Lung (tissue), 12 donors: ENCODE data around the gene ZBP1. TPM values are rescaled to one million over a fixed set of nuclear protein-coding genes. Genes with fewer than 3 reads are reported as not detected.

Experiments used
- ATAC-seq: fragments of 200-7000 bp; cut with Tn5 transposase; one replicate; pipeline ENCODE4 v1.9.1; 2020; ENCODE audit warnings: moderate number of reproducible peaks; ENCODE audit not compliant: insufficient read depth, low FRiP score
- DNase-seq, 3 donors: peaks; one replicate each; pipeline ENCODE4 v3.0.0-alpha.2; 2013 to 2017
- H3K27ac ChIP-seq, 2 donors: one replicate each; pipeline ENCODE4 v1.5.1; 2013; ENCODE audit warnings: mild to moderate bottlenecking in 2 of 2, moderate library complexity in 2 of 2, control low read depth in 1 of 2, inconsistent platforms in 1 of 2, low read depth in 1 of 2, low read length in 1 of 2
- H3K27me3 ChIP-seq, 3 donors: one replicate each; pipeline ENCODE4 v1.5.1; 2013; ENCODE audit warnings: low read length in 2 of 3; ENCODE audit not compliant: control insufficient read depth in 3 of 3, insufficient read depth in 3 of 3
- H3K36me3 ChIP-seq, 4 donors: one replicate each; pipeline ENCODE4 v1.5.1; 2013; ENCODE audit warnings: low read length in 4 of 4, mild to moderate bottlenecking in 1 of 4, moderate library complexity in 1 of 4; ENCODE audit not compliant: control insufficient read depth in 4 of 4, insufficient read depth in 4 of 4
- H3K4me1 ChIP-seq, 5 donors: one replicate each; pipeline ENCODE4 v1.5.1; 2013; ENCODE audit warnings: low read length in 5 of 5, mild to moderate bottlenecking in 2 of 5, moderate library complexity in 1 of 5; ENCODE audit not compliant: control insufficient read depth in 5 of 5, insufficient read depth in 5 of 5
- H3K4me3 ChIP-seq: one replicate; pipeline ENCODE4 v1.5.1; 2013; ENCODE audit warnings: mild to moderate bottlenecking, control low read depth, moderate library complexity
- H3K9ac ChIP-seq, 2 donors: one replicate each; pipeline ENCODE4 v1.5.1; 2013; ENCODE audit warnings: low read length in 2 of 2, control low read depth in 1 of 2; ENCODE audit not compliant: insufficient read depth in 1 of 2
- H3K9me3 ChIP-seq, 4 donors: one replicate each; pipeline ENCODE4 v1.5.1; 2013; ENCODE audit warnings: low read length in 3 of 4, mild to moderate bottlenecking in 1 of 4, moderate library complexity in 1 of 4; ENCODE audit not compliant: control insufficient read depth in 4 of 4, insufficient read depth in 3 of 4
- whole genome bisulfite sequencing, 2 donors: extraction: QIAGEN DNeasy Blood & Tissue Kit; methylation state at CpG; one replicate each; pipeline ENCODE4 v1.1.7; 2013; 5-methylcytosine and 5-hydroxymethylcytosine counted together
- polyA plus RNA-seq, 2 donors: library from polyadenylated mRNA; stranded (reverse); fragments of 200-250 nt; gene quantifications; one replicate each; pipeline ENCODE4 v1.2.1, GENCODE V29; 2013
- total RNA-seq, 2 donors: library from RNA; depleted of rRNA in 1 of 2; stranded (reverse); fragments of >200 nt in 1 of 2; gene quantifications; one replicate each; pipeline ENCODE4 v1.2.1, GENCODE V29; 2014 to 2021
- TF ChIP-seq, protein P1 (sequence below): IDR thresholded peaks from 2 replicates; pipeline ENCODE4 v1.5.1; 2012; ENCODE audit warnings: mild to moderate bottlenecking; ENCODE audit errors: control extremely low read depth, extremely low read depth
- donor health status: control.
- donor health status: control.
- donor health status: Bipolar disorder and iron deficiency.
- donor health status: healthy.
- donor health status: DM: yes; HTN: yes; CAD: no.

The ZBP1 gene
- total and polyA plus RNA-seq, 4 donors, result 1.3 to 5.3 (median 2.5) TPM

DNA sequence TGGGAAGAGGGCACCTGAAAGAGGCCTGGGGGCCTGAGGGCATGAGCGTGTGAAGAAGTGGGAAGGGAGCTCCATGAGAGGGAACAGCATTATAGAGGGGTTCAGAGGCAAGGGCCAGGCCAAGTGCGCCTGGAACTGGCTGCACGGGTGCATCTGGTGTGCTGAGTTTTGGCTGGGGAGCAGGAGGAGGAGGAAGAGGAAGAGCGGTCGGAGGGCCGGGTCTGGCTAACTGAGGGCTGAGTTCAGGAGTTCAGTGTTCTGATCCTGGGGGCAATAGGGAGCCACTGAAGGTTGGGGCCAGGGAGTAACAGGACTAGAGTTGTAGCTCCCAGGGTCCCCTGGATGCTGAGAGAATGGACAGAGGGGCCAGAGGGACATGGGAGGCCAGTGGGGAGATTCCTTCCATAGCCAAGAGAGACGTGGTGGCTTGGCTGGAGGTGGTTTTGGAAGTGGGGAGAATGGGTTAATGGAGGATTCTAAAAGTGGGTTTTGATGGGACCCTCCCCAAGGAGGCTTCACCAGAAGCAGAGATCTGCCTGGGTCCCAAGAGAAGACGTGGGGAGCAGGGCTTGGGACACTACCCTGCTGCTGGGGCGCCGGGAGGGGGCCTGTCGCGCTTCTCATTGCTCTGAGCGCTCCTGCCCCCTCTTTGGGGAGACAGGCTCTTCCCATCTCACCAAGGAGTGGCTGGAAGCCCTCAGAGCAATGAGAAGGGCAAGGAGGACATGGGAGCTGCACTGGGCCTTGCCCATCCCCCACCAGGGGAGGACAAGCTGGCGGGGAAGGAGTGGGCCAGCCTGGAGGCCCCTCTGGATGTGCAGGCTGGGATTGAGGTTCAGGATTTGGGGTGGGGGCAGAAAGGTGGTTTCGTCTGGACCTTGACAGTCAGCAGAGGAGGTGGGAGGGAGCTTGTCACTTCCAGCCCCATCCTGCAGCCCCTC lies 28.7 kb downstream of the ZBP1 start:
- H3K9ac ChIP-seq, result no peak overlapping the region
- DNase-seq (no peak), ATAC-seq (no peak)
- H3K4me3 ChIP-seq, result no peak overlapping the region
- H3K36me3 ChIP-seq, result no peaks in the 10 kb centered on the region
- peaks cover 0 to 10% (median 3%) of the 10 kb centered on the region in 4 donors for H3K9me3 ChIP-seq
- H3K27me3 ChIP-seq, result no peaks in the 10 kb centered on the region
- WGBS, 2 donors, result 79 to 87% methylated on average over 15 of the region's 15 CpGs
- TF ChIP-seq, protein P1, sequence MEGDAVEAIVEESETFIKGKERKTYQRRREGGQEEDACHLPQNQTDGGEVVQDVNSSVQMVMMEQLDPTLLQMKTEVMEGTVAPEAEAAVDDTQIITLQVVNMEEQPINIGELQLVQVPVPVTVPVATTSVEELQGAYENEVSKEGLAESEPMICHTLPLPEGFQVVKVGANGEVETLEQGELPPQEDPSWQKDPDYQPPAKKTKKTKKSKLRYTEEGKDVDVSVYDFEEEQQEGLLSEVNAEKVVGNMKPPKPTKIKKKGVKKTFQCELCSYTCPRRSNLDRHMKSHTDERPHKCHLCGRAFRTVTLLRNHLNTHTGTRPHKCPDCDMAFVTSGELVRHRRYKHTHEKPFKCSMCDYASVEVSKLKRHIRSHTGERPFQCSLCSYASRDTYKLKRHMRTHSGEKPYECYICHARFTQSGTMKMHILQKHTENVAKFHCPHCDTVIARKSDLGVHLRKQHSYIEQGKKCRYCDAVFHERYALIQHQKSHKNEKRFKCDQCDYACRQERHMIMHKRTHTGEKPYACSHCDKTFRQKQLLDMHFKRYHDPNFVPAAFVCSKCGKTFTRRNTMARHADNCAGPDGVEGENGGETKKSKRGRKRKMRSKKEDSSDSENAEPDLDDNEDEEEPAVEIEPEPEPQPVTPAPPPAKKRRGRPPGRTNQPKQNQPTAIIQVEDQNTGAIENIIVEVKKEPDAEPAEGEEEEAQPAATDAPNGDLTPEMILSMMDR, result no peak
- H3K27ac ChIP-seq, result no peak overlapping the region
- H3K4me1 ChIP-seq, result peaks cover 0 to 3% (median 0%) of the 10 kb centered on the region in 5 donors

DNA sequence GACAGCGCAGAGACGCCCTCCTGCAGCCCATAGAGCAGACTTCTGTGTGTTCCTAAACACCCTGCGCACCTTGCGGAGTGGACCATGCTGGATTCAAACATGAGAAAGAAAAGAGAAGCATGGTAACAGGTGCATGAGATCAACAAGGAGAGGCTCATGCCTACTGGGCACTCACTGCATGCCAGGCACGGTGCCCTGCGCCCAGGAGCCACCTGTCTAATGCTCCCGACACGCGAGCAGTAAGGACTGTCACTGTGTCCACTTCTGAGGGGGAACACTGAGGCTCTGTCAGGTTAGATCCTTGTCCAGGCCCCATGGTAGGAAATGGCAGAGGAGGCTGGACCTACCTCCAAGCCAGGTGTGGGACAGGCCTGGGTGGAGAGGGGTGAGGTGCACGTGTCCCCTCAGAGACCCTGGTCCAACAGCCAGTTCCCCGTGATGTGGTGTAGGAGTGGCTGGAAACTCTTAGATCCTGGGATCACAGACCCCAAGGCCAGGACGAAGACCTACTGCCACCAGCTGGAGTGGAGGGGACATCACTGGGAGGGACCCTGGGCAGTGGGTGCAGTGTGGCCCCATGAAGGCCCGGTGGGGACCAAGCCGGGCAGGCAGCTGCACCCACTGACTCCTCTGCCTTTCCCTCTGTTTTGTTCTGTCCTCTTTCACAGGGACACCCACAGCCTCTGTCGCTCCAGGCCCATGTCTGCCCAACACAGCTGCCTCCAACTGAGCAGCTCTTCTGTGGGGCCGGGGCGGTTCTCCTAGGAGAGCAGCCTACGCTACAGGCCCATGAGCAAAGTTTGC lies 29.5 kb downstream of the ZBP1 start:
- Histone ChIP-seq H3K27ac (no peak overlapping the region), H3K9me3 (peaks cover 0 to 10% (median 3%) of the 10 kb centered on the region in 4 donors), H3K27me3 (no peaks in the 10 kb centered on the region), H3K36me3 (no peaks in the 10 kb centered on the region), H3K9ac (no peak overlapping the region), H3K4me1 (peaks cover 0 to 3% (median 0%) of the 10 kb centered on the region in 5 donors), H3K4me3 (no peak overlapping the region)
- ATAC-seq (no peak), DNase-seq (no peak)
- WGBS, 2 donors, result 91 to 93% methylated on average over 18 of the region's 18 CpGs
- TF ChIP-seq, protein P1, result no peak

DNA sequence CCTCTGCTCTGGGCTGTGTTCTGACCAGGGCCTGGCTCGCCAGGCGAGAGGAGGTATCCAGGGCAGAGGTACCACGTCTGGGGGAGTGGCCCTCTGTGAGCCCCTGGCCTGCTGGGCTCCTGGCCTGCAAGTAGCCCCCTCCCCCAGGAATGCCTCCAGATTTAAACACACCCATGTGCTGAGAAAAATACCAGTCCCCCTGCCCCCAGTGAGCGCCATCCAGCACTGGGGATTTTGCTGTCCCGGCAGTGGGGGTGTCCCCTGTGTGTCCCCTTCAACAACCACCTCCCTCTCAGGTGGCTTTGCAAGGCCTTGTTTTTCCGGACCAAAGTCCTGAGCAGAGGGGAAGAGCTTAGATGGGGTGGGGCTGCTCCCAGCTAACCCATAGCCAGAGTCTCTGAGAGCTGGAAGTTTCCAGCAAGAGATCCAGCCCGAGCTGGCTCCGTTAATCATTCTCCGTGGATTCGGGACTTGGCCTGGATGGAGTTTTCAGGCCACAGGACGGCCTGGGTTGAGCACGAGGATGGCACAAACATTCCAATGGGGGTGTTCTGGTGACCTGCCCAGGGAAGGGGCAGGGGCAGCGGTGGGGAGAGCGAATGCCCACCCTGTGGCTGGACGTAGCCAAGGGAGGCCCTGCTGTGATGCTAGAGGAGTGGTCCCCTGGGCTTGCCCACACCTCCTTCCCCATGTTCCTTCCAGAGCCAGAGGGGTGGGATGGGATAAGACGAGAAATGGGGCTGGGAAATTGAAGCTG lies 30.3 kb downstream of the ZBP1 start:
- TF ChIP-seq, protein P1, result no peak
- Histone ChIP-seq H3K4me1 (peaks cover 0 to 3% (median 0%) of the 10 kb centered on the region in 5 donors), H3K9ac (no peak overlapping the region), H3K4me3 (no peak overlapping the region), H3K27me3 (no peaks in the 10 kb centered on the region), H3K9me3 (peaks cover 0 to 10% (median 3%) of the 10 kb centered on the region in 4 donors), H3K27ac (no peak overlapping the region), H3K36me3 (no peaks in the 10 kb centered on the region)
- 87 to 93% methylated on average over 15 to 16 of the region's 16 CpGs for WGBS, 2 donors
- DNase-seq, result no peak
- ATAC-seq, result no peak
